GM12878 (cell line): ENCODE results near the gene FOXF1. TPM values are rescaled to one million over a fixed set of nuclear protein-coding genes. Genes with fewer than 3 reads are reported as not detected.

ENCODE experiments used
- ATAC-seq: fragments of 200-7000 bp; cut with Tn5 transposase; 3 replicates; pipeline ENCODE4 v1.9.1; 2020; ENCODE audit warnings: mild to moderate bottlenecking, moderate library complexity
- BruUV-seq: library from RNA; stranded (reverse); fragments of 400-500 nt; replicated peaks from 2 replicates; lab custom pipeline; 2021; lab: Mats Ljungman, UMichigan
- CTCF ChIA-PET: fragments of 300-600 bp; sonication (Branson Sonifier 250); formaldehyde crosslinking; extraction: SDS; loops from one replicate; lab custom pipeline; 2021; ENCODE audit warnings: inconsistent platforms; lab: Yijun Ruan, JAX
- POLR2A ChIA-PET: fragments of 350-600 bp; formaldehyde crosslinking; extraction: SDS; loops from one replicate; lab custom pipeline; 2021; ENCODE audit warnings: inconsistent platforms; lab: Charles Lee
- RAD21 ChIA-PET: fragments of 300-600 bp; sonication (Branson Sonifier 250); formaldehyde crosslinking; loops from one replicate; lab custom pipeline; 2023; ENCODE audit warnings: antibody characterized with exemption; ENCODE audit not compliant: unreplicated experiment; lab: Charles Lee
- SMC1A ChIA-PET: fragments of 300-600 bp; sonication (Branson Sonifier 250); formaldehyde crosslinking; loops from one replicate; lab custom pipeline; 2023; ENCODE audit not compliant: unreplicated experiment, uncharacterized antibody; lab: Charles Lee
- DNase-seq: peaks from one replicate; pipeline ENCODE4 v3.0.0-alpha.2; 2011; ENCODE audit warnings: low read depth, low spot score
- FAIRE-seq: peaks from 3 replicates; lab custom pipeline; 2011; peaks lifted over from hg19 to GRCh38; lab: Jason Lieb, UNC
- H2AFZ ChIP-seq: 2 replicates; pipeline ENCODE4 v1.6.0; 2011; ENCODE audit warnings: low read depth, low read length, control low read depth; ENCODE audit not compliant: control insufficient read depth
- H3K27ac ChIP-seq: 2 replicates; pipeline ENCODE4 v1.5.1; 2011; ENCODE audit warnings: control low read depth; ENCODE audit not compliant: control insufficient read depth, insufficient read depth
- H3K27me3 ChIP-seq, 2 experiments: replicated peaks in 1 of 2; 2 replicates each; pipeline versions ENCODE4 v1.6.0 to v1.6.1; 2011; ENCODE audit warnings: low read length in 1 of 2; ENCODE audit not compliant: control insufficient read depth in 2 of 2, insufficient read depth in 2 of 2
- H3K36me3 ChIP-seq, 2 experiments: 2 replicates each; pipeline ENCODE4 v1.5.1; 2011; ENCODE audit warnings: low read length in 1 of 2; ENCODE audit not compliant: control insufficient read depth in 2 of 2, insufficient read depth in 2 of 2
- H3K4me1 ChIP-seq: 2 replicates; pipeline ENCODE4 v1.6.1; 2011; ENCODE audit warnings: mild to moderate bottlenecking, low read length, moderate library complexity, mixed read lengths; ENCODE audit not compliant: control insufficient read depth, insufficient read depth
- H3K4me2 ChIP-seq: 2 replicates; pipeline ENCODE4 v1.6.0; 2011; ENCODE audit warnings: control low read depth; ENCODE audit not compliant: control insufficient read depth, insufficient read depth
- H3K4me3 ChIP-seq: fragments of 200-600 bp; sonication (generic); 2 replicates; pipeline ENCODE4 v1.5.1; 2016
- H3K79me2 ChIP-seq: 2 replicates; pipeline ENCODE4 v1.6.0; 2011; ENCODE audit warnings: low read length; ENCODE audit not compliant: control insufficient read depth, insufficient read depth
- H3K9ac ChIP-seq: 2 replicates; pipeline ENCODE4 v1.8.0; 2011; ENCODE audit warnings: low read length, control low read depth, mixed read lengths; ENCODE audit not compliant: control insufficient read depth, insufficient read depth
- H3K9me3 ChIP-seq: replicated peaks from 3 replicates; pipeline ENCODE4 v1.5.1; 2011; ENCODE audit warnings: mild to moderate bottlenecking, low read length; ENCODE audit not compliant: control insufficient read depth, insufficient read depth
- H4K20me1 ChIP-seq: 2 replicates; pipeline ENCODE4 v1.6.0; 2011; ENCODE audit not compliant: control insufficient read depth, insufficient read depth
- ATF7 ChIP-seq: fragments of 450-650 bp; IDR thresholded peaks from 2 replicates; pipeline ENCODE4 v1.6.1; 2016; ENCODE audit warnings: low read depth, mild to moderate bottlenecking
- BRCA1 ChIP-seq: IDR thresholded peaks from 2 replicates; pipeline ENCODE4 v1.6.1; 2011; ENCODE audit warnings: low read depth, low read length, improper control_type of control experiment
- E4F1 ChIP-seq: fragments of 450-650 bp; IDR thresholded peaks from 2 replicates; pipeline ENCODE4 v1.6.1; 2018; ENCODE audit warnings: borderline replicate concordance, mild to moderate bottlenecking; ENCODE audit not compliant: partially characterized antibody
- EGR1 ChIP-seq, 2 experiments: IDR thresholded peaks; 1 replicate in 1 of 2; 2 replicates in 1 of 2; pipeline ENCODE4 v1.6.1; 2011 to 2012; ENCODE audit warnings: low read depth in 2 of 2, low read length in 2 of 2, borderline replicate concordance in 1 of 2, mild to moderate bottlenecking in 1 of 2, moderate library complexity in 1 of 2
- GABPA ChIP-seq: IDR thresholded peaks from 2 replicates; pipeline ENCODE4 v1.6.1; 2014; ENCODE audit warnings: antibody characterized with exemption, low read depth, mild to moderate bottlenecking, inconsistent platforms
- HCFC1 ChIP-seq: fragments of 150-350 bp; IDR thresholded peaks from 2 replicates; pipeline ENCODE4 v1.6.1; 2014; ENCODE audit warnings: low read length
- MEF2A ChIP-seq: IDR thresholded peaks from 2 replicates; pipeline ENCODE4 v1.6.1; 2011; ENCODE audit warnings: low read depth, mild to moderate bottlenecking, low read length, moderate library complexity; ENCODE audit not compliant: insufficient read depth
- NFIC ChIP-seq: IDR thresholded peaks from 2 replicates; pipeline ENCODE4 v1.6.1; 2012; ENCODE audit warnings: low read depth, mild to moderate bottlenecking, inconsistent platforms, low read length, moderate library complexity
- NFYA ChIP-seq: IDR thresholded peaks from 2 replicates; pipeline ENCODE4 v1.6.1; 2011; ENCODE audit warnings: low read depth, mild to moderate bottlenecking, low read length, improper control_type of control experiment, borderline replicate concordance
- NRF1 ChIP-seq: conservative IDR thresholded peaks from 2 replicates; pipeline ENCODE4 v1.6.1; 2011; ENCODE audit warnings: mild to moderate bottlenecking, low read depth, low read length, improper control_type of control experiment
- POLR2A ChIP-seq: IDR thresholded peaks from 2 replicates; pipeline ENCODE4 v1.6.1; 2011; ENCODE audit warnings: low read depth, mild to moderate bottlenecking, low read length
- YBX1 ChIP-seq: fragments of 450-650 bp; IDR thresholded peaks from 2 replicates; pipeline ENCODE4 v1.6.1; 2016; ENCODE audit warnings: antibody characterized with exemption
- ZNF207 ChIP-seq: fragments of 450-650 bp; IDR thresholded peaks from 2 replicates; pipeline ENCODE4 v1.6.1; 2014; ENCODE audit warnings: antibody characterized with exemption, mild to moderate bottlenecking, borderline replicate concordance
- ZNF217 ChIP-seq: fragments of 450-650 bp; IDR thresholded peaks from 2 replicates; pipeline ENCODE4 v1.6.1; 2017; ENCODE audit warnings: antibody characterized with exemption, mild to moderate bottlenecking
- WGBS: methylation state at CpG from one replicate; pipeline ENCODE4 v1.1.6; 2016; ENCODE audit warnings: low lambda C conversion rate; ENCODE audit not compliant: insufficient replicate concordance, insufficient coverage; ENCODE audit errors: missing lambda C conversion rate; 5-methylcytosine and 5-hydroxymethylcytosine counted together
- in situ Hi-C: fragments of 300-500 bp; cut with MboI; formaldehyde crosslinking; loops from 9 replicates; pipeline ENCODE4 v1.14.3; 2018; ENCODE audit warnings: mixed read lengths
- intact Hi-C: fragments of 100-400 bp; cut with micrococcal nuclease; formaldehyde crosslinking; loops from one replicate; pipeline ENCODE4 v1.14.2; 2022; ENCODE audit not compliant: unreplicated experiment
- polyA plus RNA-seq, 11 experiments: library from polyadenylated mRNA; depleted of rRNA in 4 of 11; unstranded in 6 of 11; stranded (reverse) in 5 of 11; fragments of >200 nt; fragmentation: Nextera tagmentation in 4 of 11; fragmentation: Illumina TruSeq in 1 of 11; extraction: Ambion mirVana in 4 of 11; extraction: Trizol in 1 of 11; gene quantifications; 1 replicate in 1 of 11; 2 replicates in 10 of 11; pipeline versions ENCODE4 v1.2.1 to v1.2.3, GENCODE V29; 2011 to 2016; ENCODE audit warnings: inconsistent platforms in 2 of 11, missing spikeins in 2 of 11, low read depth in 1 of 11
- total RNA-seq, 4 experiments: library from RNA; depleted of rRNA in 3 of 4; stranded (reverse); fragments of >200 nt in 3 of 4; fragmentation: Illumina TruSeq in 1 of 4; extraction: Trizol in 1 of 4; gene quantifications; 2 replicates each; pipeline versions ENCODE4 v1.2.1 to v1.2.3, GENCODE V29; 2013 to 2021
- TF ChIP-seq, protein P1 (sequence below): fragments of 450-650 bp; formaldehyde crosslinking; IDR thresholded peaks from 2 replicates; pipeline ENCODE4 v1.5.0; 2022; ENCODE audit warnings: mild to moderate bottlenecking, missing genetic modification characterization
- TF ChIP-seq, protein P2 (sequence below): fragments of 450-650 bp; IDR thresholded peaks from 2 replicates; pipeline ENCODE4 v1.6.1; 2018; ENCODE audit warnings: mild to moderate bottlenecking, low read depth, moderate library complexity; ENCODE audit not compliant: partially characterized antibody

FOXF1 gene
- total and polyA plus RNA-seq, 10 of the 15 experiments (the other 5 are each of a cell fraction or from before 2014, with no cell fraction given), result 0.01 TPM; not detected in 9

- H3K4me3 ChIP-seq, result no peak overlapping the region
- ATAC-seq (no peak), DNase-seq (no peak), FAIRE-seq (no peak)
- H2AFZ ChIP-seq, result no peak overlapping the region
- RAD21 ChIA-PET, result no interaction called here
- H3K9me3 ChIP-seq, result no peaks in the 10 kb centered on the region; the same call in 2 of the 3 replicates
- H3K4me2 ChIP-seq, result no peak overlapping the region
- SMC1A ChIA-PET, result no interaction called here
- CTCF ChIA-PET, result no interaction called here
- H4K20me1 ChIP-seq, result no peaks in the 10 kb centered on the region
- POLR2A ChIA-PET, result no interaction called here
- no peaks in the 10 kb centered on the region for H3K36me3 ChIP-seq
- TF ChIP-seq E4F1 (no peak), GABPA (no peak), ZNF207 (no peak), POLR2A (no peak), NFIC (no peak), YBX1 (no peak), ZNF217 (no peak), HCFC1 (no peak), NFYA (no peak), ATF7 (no peak), MEF2A (no peak), BRCA1 (no peak), EGR1 (IDR thresholded peaks at IDR 0.05; ENCODE audit: borderline replicate concordance in 1 of 2, low read depth in 2 of 2, low read length in 2 of 2) (no peak), NRF1 (no peak)
- TF ChIP-seq, protein P1, sequence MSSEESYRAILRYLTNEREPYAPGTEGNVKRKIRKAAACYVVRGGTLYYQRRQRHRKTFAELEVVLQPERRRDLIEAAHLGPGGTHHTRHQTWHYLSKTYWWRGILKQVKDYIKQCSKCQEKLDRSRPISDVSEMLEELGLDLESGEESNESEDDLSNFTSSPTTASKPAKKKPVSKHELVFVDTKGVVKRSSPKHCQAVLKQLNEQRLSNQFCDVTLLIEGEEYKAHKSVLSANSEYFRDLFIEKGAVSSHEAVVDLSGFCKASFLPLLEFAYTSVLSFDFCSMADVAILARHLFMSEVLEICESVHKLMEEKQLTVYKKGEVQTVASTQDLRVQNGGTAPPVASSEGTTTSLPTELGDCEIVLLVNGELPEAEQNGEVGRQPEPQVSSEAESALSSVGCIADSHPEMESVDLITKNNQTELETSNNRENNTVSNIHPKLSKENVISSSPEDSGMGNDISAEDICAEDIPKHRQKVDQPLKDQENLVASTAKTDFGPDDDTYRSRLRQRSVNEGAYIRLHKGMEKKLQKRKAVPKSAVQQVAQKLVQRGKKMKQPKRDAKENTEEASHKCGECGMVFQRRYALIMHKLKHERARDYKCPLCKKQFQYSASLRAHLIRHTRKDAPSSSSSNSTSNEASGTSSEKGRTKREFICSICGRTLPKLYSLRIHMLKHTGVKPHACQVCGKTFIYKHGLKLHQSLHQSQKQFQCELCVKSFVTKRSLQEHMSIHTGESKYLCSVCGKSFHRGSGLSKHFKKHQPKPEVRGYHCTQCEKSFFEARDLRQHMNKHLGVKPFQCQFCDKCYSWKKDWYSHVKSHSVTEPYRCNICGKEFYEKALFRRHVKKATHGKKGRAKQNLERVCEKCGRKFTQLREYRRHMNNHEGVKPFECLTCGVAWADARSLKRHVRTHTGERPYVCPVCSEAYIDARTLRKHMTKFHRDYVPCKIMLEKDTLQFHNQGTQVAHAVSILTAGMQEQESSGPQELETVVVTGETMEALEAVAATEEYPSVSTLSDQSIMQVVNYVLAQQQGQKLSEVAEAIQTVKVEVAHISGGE, result no peak
- TF ChIP-seq, protein P2, sequence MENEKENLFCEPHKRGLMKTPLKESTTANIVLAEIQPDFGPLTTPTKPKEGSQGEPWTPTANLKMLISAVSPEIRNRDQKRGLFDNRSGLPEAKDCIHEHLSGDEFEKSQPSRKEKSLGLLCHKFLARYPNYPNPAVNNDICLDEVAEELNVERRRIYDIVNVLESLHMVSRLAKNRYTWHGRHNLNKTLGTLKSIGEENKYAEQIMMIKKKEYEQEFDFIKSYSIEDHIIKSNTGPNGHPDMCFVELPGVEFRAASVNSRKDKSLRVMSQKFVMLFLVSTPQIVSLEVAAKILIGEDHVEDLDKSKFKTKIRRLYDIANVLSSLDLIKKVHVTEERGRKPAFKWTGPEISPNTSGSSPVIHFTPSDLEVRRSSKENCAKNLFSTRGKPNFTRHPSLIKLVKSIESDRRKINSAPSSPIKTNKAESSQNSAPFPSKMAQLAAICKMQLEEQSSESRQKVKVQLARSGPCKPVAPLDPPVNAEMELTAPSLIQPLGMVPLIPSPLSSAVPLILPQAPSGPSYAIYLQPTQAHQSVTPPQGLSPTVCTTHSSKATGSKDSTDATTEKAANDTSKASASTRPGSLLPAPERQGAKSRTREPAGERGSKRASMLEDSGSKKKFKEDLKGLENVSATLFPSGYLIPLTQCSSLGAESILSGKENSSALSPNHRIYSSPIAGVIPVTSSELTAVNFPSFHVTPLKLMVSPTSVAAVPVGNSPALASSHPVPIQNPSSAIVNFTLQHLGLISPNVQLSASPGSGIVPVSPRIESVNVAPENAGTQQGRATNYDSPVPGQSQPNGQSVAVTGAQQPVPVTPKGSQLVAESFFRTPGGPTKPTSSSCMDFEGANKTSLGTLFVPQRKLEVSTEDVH, result no peak
- BruUV-seq, result no TSS peak
- H3K9ac ChIP-seq, result no peak overlapping the region
- no peaks in the 10 kb centered on the region for H3K4me1 ChIP-seq
- H3K27me3 ChIP-seq, result peaks cover 3 to 8% of the 10 kb centered on the region in 2 experiments; a peak in 3 of 4 replicates
- no peaks in the 10 kb centered on the region for H3K79me2 ChIP-seq
- in situ Hi-C loops (no loop called here), intact Hi-C loops (no loop called here)
- no peak overlapping the region for H3K27ac ChIP-seq
- WGBS, result 28% methylated on average over 9 of the region's 9 CpGs
Measured at GRCh38 chr16:86479419-86479818, 30.9 kb upstream of the FOXF1 start.
